Measurements from ENCODE around the gene GPR82. TPM values are rescaled to one million over a fixed set of nuclear protein-coding genes. Genes with fewer than 3 reads are reported as not detected.

Gene GPR82, protein sequence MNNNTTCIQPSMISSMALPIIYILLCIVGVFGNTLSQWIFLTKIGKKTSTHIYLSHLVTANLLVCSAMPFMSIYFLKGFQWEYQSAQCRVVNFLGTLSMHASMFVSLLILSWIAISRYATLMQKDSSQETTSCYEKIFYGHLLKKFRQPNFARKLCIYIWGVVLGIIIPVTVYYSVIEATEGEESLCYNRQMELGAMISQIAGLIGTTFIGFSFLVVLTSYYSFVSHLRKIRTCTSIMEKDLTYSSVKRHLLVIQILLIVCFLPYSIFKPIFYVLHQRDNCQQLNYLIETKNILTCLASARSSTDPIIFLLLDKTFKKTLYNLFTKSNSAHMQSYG
- not detected in 2 replicates for total RNA-seq (2021; fragmentation: NEBNext Ultra II Directional; extraction: Animal tissue kit (Norgen Biotek cat#: 25700))
- polyA plus RNA-seq (2011; rRNA removed) = not detected in 2 replicates
- polyA plus RNA-seq (2011; cell fraction: cytosol; rRNA removed) = not detected
- polyA plus RNA-seq (2011; cell fraction: nucleus; rRNA removed) = not detected
- polyA plus RNA-seq (2012, experiment 1 of 2) = not detected in 4 replicates
- polyA plus RNA-seq (2012, experiment 2 of 2) = not detected
- not detected for polyA plus RNA-seq (2013, experiment 1 of 2)
- not detected for polyA plus RNA-seq (2013, experiment 2 of 2)
- polyA minus RNA-seq (2011; rRNA and poly(A)+ RNA removed) = not detected in 2 replicates
- polyA minus RNA-seq (2011; cell fraction: cytosol; rRNA and poly(A)+ RNA removed) = not detected
- polyA minus RNA-seq (2011; cell fraction: nucleus; rRNA and poly(A)+ RNA removed) = not detected
- long read RNA-seq, experiment 1 = 0 reads
- long read RNA-seq, experiment 2 = 0 reads

DNA sequence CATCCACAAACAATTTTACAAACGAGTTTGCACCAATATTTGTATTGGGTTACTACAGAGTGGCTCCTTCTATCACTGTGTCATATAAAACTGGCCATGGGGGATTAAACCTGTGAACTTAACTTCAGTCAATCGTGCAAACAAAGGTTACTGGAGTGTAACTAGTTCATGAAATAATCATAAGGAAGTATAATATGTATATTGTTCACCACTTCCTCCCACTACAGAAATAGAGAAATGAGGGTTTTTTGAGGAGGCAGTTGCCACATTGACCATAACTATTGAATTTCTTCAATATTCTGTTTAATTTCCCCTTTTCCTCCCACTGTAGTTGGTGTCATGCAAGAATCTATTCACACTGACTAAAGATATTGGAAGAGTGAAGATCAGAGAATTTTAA, at the start of gene GPR82:
TSS of gene GPR82 (plus strand) at position 356 of the 400 bp plus-strand sequence. CDS start 2,846 bp downstream, outside the sequence.
- Histone ChIP-seq H3K4ac (replicated peaks; ENCODE audit: insufficient read length, low read depth, low read length) (no peak within 1 kb of the TSS), H3K56ac (replicated peaks; ENCODE audit: insufficient read length, low read depth, low read length) (no peak within 1 kb of the TSS), H4K8ac (ENCODE audit: extremely low read depth, insufficient read depth, low read length) (no peak within 1 kb of the TSS), H3K79me1 (ENCODE audit: low read depth, low read length) (no peaks in the 10 kb centered on the region), H2BK15ac (ENCODE audit: low read length) (no peak within 1 kb of the TSS), H3K4me3 (ENCODE audit: extremely low read depth in 1 of 4, insufficient read depth in 2 of 4, low read depth in 3 of 4, low read length in 4 of 4) (no peak within 1 kb of the TSS), H3K27me3 (replicated peaks in 1 of 4; ENCODE audit: control insufficient read depth in 3 of 4, extremely low read depth in 1 of 4, insufficient read depth in 3 of 4, low read length in 3 of 4) (no peaks in the 10 kb centered on the region), H3K14ac (ENCODE audit: insufficient read length) (no peak within 1 kb of the TSS), H3K27ac (ENCODE audit: low read depth, low read length) (no peak within 1 kb of the TSS), H4K5ac (ENCODE audit: insufficient read length, low read depth, low read length) (no peak within 1 kb of the TSS), H2AK5ac (ENCODE audit: low read depth, low read length) (no peak within 1 kb of the TSS), H3K9me3 (ENCODE audit: insufficient read depth in 2 of 2, low read depth in 1 of 2, low read length in 1 of 2) (no peaks in the 10 kb centered on the region), H4K91ac (replicated peaks; ENCODE audit: insufficient read length, low read length) (no peak within 1 kb of the TSS), H3K18ac (ENCODE audit: extremely low read depth, low read length) (no peak within 1 kb of the TSS), H4K20me1 (replicated peaks in 1 of 2; ENCODE audit: control insufficient read depth in 1 of 2, insufficient read depth in 2 of 2, low read length in 2 of 2) (no peaks in the 10 kb centered on the region), H2BK12ac (ENCODE audit: low read depth, low read length) (no peak within 1 kb of the TSS), H2BK120ac (replicated peaks; ENCODE audit: low read depth, low read length) (no peak within 1 kb of the TSS), H3K9ac (replicated peaks in 1 of 4; ENCODE audit: extremely low read depth in 1 of 4, low read depth in 3 of 4, low read length in 3 of 4) (no peak within 1 kb of the TSS), H3K79me2 (ENCODE audit: control insufficient read depth in 1 of 2, insufficient read depth in 2 of 2, low read length in 2 of 2) (no peaks in the 10 kb centered on the region), H3K4me1 (replicated peaks in 1 of 4; ENCODE audit: control insufficient read depth in 3 of 4, insufficient read depth in 4 of 4, low read length in 3 of 4) (peaks cover 0 to 3% (median 3%) of the 10 kb centered on the region in 4 experiments; a peak in 4 of 7 replicates), H2BK20ac (ENCODE audit: low read length) (no peak within 1 kb of the TSS), H3K23ac (ENCODE audit: insufficient read length) (no peak within 1 kb of the TSS), H3K36me3 (ENCODE audit: control insufficient read depth in 2 of 4, insufficient read depth in 4 of 4, low read length in 3 of 4) (no peaks in the 10 kb centered on the region), H2AFZ (ENCODE audit: low read length) (no peak within 1 kb of the TSS), H2BK5ac (ENCODE audit: low read depth, low read length) (no peak within 1 kb of the TSS), H3K23me2 (ENCODE audit: low read depth, low read length) (no peaks in the 10 kb centered on the region), H3K4me2 (ENCODE audit: insufficient read depth in 1 of 2, low read depth in 2 of 2, low read length in 2 of 2) (no peak within 1 kb of the TSS)
- ChIA-PET POLR2A (ENCODE audit: partially characterized antibody) (no interaction called here), CTCF (ENCODE audit: partially characterized antibody) (no interaction called here)
- WGBS, 2 experiments (ENCODE audit: extremely low coverage in 1 of 2, insufficient coverage in 1 of 2, insufficient read length in 1 of 2, insufficient replicate concordance in 2 of 2, low coverage in 1 of 2, low lambda C conversion rate in 2 of 2, missing lambda C conversion rate in 1 of 2) = 88% methylated on average over 2 of the region's 2 CpGs; no CpG with 5 or more reads in 1 of the 2 experiments
- FAIRE-seq (no peak), DNase-seq (ENCODE audit: low read depth in 1 of 2, low spot score in 2 of 2) (no peak)
- TF ChIP-seq, protein P1, sequence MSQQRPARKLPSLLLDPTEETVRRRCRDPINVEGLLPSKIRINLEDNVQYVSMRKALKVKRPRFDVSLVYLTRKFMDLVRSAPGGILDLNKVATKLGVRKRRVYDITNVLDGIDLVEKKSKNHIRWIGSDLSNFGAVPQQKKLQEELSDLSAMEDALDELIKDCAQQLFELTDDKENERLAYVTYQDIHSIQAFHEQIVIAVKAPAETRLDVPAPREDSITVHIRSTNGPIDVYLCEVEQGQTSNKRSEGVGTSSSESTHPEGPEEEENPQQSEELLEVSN (IDR thresholded peaks at IDR 0.05) = no peak
- TF ChIP-seq EZH2 (IDR thresholded peaks at IDR 0.05; ENCODE audit: low read depth, low read length, severe bottlenecking) = no peak
- TF ChIP-seq MAFK (IDR thresholded peaks at IDR 0.05; ENCODE audit: low read depth, low read length) = no peak
- no peak for TF ChIP-seq TBP (IDR thresholded peaks at IDR 0.05; ENCODE audit: low read depth, low read length)
- no peak for TF ChIP-seq KDM1A (IDR thresholded peaks at IDR 0.05; ENCODE audit: borderline replicate concordance, low read length)
- no peak for TF ChIP-seq RFX5 (IDR thresholded peaks at IDR 0.05; ENCODE audit: borderline replicate concordance, low read depth, low read length)
- no peak for TF ChIP-seq KDM4A (IDR thresholded peaks at IDR 0.05; ENCODE audit: low read depth, low read length, severe bottlenecking)
- no peak for TF ChIP-seq BACH1 (IDR thresholded peaks at IDR 0.05; ENCODE audit: low read length)
- TF ChIP-seq RNF2 (IDR thresholded peaks at IDR 0.05; ENCODE audit: borderline replicate concordance, low read depth, low read length, missing control alignments, poor library complexity, severe bottlenecking) = no peak
- no peak for TF ChIP-seq BRCA1 (IDR thresholded peaks at IDR 0.05; ENCODE audit: low read depth, low read length)

Data from H1 (cell line).